GM10847 (cell line): ENCODE results near the gene KRT72.

Experiments
- POLR2A ChIP-seq: IDR thresholded peaks from 2 replicates; pipeline ENCODE4 v1.6.1; 2011; ENCODE audit not compliant: insufficient read length; ENCODE audit errors: extremely low read depth

Gene KRT72

DNA sequence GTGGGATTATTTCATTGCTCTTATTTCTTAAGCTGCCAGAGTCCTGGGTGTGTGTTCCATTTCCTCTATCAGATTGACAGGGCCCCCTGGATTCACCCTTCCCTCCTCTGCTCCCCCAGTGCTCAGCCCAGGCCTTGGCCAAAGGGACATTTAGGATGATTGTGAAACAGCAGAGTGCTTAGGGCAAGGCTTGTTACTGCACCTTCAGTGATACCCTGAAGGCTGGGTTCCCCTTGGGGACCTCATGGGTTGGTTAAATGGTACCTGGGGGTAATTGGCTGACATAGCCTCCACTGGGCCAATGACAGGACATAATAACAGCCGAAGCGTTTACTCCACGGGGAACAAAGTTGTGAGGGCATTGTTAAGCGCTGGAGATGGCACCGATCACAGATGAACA is 1.3 kb upstream of the KRT72 start:
- no peak for TF ChIP-seq POLR2A

DNA sequence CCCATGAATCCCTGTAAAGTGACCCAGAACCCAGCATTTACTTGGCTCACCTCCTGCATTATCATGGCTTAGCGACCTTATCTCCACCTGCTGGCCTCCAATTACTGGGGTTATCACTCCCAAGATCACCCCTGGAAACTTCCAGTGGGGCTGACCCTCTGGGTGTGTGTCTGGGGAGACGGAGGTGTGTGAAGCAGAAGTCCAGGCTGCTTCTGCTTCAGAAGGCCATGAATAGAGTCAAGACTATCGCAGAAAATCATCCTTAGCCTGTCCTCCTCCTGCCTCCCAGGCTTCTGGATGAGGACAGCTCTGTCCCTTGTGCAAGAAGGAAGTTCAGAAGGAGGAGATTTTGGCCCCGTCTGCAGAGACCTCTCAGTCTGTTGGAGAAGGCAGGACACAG is 408 bp upstream of the KRT72 start:
- no peak for TF ChIP-seq POLR2A

DNA sequence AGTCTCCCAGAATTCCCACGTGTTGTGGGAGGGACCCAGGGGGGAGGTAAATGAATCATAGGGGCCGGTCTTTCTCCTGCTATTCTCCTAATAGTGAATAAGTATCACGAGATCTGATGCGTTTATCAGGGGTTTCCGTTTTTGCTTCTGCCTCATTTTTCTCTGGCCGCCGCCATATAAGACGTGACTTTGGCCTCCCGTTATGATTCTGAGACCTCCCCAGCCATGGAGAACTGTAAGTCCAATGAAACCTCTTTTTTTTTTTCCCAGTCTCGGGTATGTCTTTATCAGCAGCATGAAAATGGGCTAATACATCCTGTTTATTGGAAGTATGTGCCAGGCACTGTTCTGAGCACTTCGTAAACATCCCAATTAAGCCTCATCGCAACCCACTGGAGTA is 788 bp downstream of the KRT72 start:
- TF ChIP-seq POLR2A, result no peak

DNA sequence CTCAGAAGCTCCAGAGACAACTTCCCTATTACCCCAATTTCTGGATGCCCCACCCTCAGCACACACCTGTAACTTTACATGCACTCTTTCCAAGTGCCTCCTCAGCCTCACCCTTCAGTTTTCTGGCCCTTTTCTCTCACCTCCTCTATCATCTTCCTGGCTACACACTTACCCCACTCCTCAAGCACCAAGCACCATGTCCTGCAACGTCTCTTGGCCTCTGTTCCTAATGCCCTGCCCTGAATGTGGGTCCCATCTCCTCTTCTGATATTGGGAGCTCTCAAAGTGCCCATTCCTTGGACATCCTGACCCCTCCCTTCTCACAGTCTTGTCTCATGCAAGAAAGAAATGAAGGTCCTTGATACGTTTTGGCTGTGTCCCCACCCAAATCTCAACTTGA is 1.2 kb downstream of the KRT72 start:
- TF ChIP-seq POLR2A, result no peak

DNA sequence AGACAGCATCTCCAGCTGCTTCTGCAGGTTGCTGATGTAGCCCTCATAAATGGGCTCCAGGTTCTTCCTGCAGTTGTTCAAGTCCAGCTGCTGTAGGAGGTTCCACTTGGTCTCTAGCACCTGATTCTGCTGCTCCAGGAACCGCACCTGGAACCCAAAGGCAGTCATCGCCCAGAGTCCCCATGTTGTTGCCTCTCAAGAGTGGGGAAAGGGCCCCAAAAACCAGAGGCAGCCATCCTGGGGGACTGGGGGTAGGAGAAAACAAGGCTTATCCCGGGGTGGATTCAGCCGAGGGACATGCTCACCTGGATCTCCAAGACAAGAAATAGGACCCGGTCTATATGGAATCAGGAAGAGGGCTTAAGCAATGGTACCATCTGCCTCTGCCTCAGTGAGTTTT is 2.3 kb downstream of the KRT72 start:
- TF ChIP-seq POLR2A, result no peak

DNA sequence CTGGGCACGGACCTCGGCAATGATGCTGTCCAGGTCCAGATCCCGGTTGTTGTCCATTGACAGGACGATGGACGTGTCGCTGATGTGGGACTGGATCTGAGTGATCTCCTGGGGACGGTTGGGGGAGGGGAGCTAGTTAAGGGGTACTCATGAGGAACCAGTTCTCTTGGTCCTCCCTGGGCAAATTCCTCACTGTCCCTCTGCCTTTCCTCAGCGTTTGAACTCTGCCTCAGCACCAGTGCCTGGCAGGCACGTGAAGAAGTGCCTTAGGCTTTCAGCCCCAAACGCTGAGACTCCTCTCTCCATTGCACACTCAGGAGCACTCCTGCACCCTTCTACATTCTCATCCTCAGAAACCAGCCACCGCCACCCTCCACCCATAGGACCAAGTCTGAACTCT is 9.7 kb downstream of the KRT72 start:
- TF ChIP-seq POLR2A, result no peak

DNA sequence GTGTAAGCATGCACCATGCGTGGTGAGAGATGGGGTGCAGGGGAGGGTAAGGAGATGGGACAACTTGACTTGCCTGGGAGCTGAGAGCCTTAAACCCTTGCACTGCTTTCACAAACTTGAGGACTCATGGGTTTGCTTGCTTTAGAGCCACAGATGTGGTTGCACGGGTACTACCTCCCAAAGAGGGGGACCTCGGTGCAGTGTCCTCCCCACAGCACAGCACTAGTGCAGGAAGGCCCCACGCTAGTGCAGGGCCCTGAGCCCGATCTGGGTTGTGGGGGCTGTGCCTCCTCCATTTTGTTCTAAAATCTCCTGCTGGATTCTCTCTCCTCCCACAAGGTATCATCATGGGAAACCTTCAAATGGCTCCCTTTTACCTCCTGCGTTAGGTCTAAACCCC is 11.2 kb downstream of the KRT72 start:
- TF ChIP-seq POLR2A, result no peak

DNA sequence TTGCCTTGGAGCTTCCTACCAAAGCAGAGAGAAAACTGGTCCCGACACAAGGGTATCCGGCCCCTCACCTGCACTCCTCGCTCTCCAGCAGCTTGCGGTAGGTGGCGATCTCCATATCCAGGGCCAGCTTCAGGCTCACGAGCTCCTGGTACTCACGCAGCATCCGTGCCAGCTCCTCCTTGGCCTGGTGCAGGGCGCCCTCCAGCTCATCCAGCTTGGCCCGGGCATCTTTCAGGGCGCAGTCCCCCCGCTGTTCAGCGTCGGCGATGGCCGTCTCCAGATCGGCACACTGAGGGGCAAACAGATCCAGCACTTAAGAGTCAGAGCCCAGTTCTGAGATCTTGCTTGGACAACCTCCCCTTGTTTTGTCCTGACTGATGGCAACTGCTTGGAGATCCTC is 13.7 kb downstream of the KRT72 start:
- TF ChIP-seq POLR2A, result no peak

DNA sequence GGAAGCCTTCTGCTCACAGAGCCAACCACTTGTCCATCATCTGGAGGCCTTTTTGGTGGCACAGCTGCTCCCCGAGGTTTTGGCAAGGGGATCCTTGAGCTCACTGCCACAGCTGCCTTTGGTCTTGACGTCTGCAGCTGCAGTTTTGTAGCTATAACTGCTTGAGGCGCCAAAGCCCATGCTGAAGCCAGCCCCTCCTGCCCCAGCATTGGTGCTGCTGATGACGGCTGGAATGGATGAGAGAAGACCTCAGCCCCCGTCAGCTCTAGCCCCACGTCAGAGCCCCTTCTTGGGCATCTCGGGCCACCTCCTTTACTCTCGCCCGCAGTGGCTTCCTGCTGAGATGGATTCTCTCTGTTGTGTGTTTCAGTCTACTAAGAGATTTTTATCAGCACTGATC is 15.3 kb downstream of the KRT72 start:
- TF ChIP-seq POLR2A, result no peak

DNA sequence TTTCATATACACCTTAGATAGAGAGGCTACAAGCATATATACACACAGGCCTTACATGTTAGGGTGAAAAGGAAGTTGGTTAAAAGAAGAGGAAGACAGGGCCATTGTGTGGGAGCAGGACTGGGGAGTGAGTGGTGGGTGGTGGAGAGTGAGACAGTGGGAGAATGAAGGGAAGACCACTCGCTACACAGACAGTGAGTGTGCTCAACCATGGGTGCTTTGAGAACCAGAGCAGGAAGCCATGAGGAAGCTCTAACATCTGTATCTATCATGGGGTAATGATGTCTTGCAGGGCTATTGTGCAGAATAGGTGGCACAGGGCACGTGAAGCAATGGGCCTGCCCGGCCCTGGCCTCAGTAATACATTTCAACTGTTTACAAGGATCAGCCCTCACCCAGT is 16.2 kb downstream of the KRT72 start:
- TF ChIP-seq POLR2A, result no peak

DNA sequence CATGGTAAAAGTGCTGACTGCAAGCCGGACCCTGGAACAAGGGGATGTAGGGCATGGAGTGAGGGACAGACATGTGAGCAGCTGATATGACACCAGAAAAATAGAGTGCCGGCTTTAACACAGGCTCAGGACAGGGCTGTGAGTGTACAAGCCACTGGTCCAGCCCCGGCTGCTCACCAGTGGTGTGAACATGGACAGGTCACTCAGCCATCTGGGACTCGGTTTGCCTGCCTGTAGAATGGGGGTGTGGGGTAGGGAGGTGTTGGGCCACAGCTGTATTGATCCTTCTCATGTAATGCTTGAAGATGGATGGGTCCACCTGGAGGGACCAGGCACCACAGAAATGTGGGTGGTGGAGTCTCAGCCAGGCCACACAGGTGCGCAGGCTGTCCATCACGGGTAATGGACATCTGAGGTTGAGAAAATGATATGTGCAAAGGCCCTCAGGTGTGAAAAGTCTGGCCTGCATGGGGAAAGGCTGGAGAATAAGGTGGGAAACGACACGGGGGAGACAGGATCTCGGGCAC is 17.0 kb downstream of the KRT72 start:
- TF ChIP-seq POLR2A, result no peak

DNA sequence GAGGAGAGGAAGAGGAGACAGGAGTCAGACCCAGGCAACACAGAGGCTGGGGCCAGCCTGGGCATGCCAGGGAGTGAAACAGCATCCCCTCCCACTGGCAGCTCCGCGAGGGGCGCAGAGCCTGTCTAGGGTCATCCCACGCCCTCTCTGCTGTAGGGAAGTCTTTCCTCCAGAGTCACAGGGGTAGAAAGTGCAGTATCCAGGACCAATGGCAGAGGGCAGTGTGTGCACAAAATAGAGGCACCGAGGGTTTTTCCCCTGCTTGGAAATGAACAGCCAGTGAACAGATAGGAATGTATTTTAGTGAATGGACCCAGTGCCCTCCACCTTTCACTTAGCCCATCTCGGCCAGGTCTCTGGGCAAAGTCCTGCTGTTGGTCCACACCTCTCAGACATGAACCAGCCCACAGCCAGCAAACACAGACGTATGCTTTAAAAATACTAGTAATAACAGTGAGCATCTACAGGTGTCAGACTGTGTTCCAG is 18.2 kb downstream of the KRT72 start:
- no peak for TF ChIP-seq POLR2A

DNA sequence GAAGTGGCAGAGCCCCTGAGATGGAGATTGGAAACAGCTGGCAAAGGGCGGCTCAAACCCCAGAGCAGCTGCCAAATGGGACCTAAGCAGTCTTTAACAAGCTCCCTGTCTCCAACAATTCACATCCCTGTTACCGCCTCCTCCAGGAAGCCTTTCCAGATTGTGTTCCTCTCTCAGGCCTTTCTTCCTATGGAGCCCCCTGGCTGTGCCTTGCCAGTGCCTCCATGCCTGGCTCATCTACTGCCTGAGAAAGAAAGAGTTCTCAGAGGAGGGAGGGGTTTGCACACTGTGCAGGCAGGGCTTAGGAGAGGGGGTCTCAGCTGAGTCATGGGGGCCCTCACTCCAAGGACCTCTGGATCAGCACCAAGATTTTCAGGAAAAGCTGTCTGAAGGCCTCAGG is 18.8 kb downstream of the KRT72 start:
- TF ChIP-seq POLR2A, result no peak

DNA sequence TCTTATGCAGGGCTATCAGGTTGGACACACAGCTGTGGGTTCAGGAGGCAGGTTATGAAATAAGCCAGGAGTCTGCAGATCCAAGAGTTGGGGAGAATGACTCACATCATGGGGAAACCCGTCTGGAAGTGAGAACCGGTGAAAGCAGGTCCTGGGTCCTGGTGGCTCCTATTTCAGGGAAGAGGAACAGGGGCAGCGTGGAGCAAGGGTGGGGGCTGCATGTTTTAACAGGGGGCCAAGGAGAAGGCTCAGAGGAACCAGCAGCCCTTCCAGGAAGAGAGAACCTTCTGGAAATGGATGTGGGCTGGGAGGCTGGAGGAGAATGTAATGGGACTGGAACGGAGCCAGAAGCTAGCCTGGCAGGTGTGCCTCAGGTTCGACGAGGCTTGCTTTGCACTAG is 19.8 kb downstream of the KRT72 start:
- no peak for TF ChIP-seq POLR2A

DNA sequence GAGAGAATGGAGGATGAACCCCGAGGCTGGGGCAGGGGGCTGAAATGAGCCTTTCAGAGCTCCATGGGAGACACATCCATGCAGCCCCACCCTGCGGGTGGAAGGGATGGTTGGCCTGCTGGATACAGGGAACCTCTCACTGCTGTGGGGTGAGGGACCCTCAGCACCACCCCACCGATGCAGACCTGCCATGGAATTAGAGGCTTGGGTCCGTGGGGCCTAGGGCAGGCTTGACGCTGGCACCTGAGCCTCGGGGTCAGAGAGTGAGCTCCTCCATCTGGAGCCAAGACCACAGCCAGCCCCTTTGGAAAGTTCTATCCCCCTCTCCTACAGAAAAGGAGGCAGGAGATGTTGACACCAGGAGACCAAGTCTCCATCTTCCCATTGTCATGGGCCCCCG is 20.2 kb downstream of the KRT72 start:
- no peak for TF ChIP-seq POLR2A

DNA sequence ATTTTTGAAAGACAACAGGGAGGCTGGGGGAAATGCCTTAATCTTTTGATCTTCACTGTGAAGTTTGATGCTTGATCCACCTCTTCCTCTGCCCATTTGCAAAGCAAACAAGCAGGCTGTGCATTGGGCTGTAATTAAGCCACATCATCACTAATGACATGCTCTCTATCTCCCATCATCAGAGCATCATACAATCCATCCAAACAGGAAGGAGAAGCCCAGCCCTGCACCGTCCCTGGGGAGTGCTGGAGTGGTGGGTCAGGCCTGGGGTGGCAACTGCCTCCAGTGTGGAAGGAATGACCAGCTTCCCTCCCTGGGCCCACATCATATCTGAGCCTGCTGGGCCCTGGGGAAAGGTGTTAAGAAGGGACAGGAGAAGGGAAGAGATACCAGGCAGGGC is 20.8 kb downstream of the KRT72 start:
- no peak for TF ChIP-seq POLR2A

DNA sequence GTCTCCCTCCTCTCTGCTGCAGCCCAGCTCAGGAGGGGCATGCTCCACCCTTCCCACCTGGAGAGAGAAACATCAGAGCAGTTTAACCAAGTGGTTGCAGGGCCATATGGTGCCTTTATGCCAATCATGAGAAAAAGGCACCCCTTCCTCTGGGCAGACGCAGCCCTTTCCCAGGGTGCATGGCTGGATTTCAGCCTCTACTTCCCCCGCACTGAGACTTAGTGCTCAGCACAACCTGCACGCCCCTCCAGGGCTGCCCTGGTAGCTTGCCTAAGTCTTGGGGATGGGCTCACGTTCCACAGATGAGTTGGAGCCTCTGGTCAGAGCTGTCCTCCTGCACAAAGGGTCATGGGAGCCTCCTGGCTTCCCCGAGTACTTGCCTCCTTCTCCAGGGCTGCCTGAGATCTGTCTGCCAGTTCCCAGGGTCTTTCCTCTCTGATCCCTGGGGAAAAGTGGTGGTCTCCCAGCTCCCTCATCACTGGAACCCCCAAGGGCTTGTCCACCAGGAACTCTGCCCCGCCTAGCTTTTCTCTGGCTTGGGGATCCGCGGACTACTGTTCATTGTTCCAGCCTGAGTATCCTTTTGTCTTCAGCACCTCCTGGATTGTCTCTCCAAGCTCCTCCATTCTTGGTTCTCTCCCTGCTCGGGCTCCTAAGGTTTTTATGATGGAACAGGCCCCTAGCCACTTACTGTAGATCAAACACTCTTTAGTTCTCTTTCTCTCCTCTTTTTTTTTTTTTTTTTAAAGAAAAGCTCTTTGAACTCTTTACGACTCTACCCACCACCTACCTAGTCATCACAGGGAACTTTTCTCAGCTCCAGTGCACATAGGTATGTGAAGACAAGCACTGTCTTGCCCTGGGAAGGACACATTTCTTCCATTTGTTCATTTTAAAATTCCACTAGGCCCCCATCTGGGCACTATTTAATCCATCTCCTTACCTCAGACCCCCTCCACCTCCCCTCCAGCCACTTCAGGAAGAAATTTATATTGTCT is 21.5 kb downstream of the KRT72 start:
- no peak for TF ChIP-seq POLR2A

DNA sequence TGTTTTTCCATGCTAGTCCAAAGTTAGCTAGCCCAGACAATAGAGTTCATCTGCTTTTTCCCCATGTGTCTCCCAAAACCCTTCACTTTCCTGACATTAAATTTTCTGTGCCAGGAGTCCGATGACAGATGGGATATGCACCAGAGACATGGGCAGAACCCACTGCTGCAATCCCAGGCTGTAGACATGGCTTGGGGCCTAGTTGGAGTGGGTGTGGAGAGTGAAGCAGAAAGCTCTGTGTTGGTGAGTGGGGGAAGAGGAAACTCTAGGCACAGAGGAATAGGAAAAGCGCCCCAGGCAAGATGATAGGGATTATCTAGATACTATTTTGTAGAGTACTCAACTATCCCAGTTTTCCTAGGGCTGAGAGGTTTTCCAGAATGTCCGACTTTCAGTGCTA is 22.8 kb downstream of the KRT72 start:
- no peak for TF ChIP-seq POLR2A
